A204.1 (cell line): Measurements from ENCODE around the gene NDUFAF8.

Experiments used
- FAIRE-seq: peaks from 2 replicates; lab custom pipeline; 2012; peaks lifted over from hg19 to GRCh38; lab: Jason Lieb, UNC

NDUFAF8 gene

GRCh38 chr17:81277946-81278693, 39.0 kb downstream of the NDUFAF8 start:
- no peak for FAIRE-seq

DNA sequence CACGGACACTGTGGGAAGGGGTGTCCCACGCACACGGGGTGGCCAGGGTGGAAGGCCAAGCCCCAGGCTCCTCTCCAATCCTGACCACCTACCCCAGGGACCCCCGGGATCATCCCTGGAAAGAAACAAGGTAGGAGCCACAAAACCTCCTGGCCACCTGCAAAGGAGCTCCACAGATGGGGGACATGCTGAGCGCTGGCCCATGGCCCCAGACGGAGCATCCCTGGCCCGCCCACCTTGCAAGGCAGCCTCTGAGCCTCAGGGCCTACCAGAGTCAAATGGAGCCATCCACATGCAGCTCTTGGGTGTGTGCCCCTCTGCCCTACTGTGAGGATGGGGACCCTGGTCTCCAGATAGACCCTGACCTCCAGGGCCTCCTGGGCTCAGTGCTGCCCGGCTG, 39.7 kb downstream of the NDUFAF8 start:
- no peak for FAIRE-seq

GRCh38 chr17:81279278-81280275, 40.5 kb downstream of the NDUFAF8 start:
- FAIRE-seq, result no peak

- no peak for FAIRE-seq
Observed at GRCh38 chr17:81280571-81280970, 41.5 kb downstream of the NDUFAF8 start.

DNA sequence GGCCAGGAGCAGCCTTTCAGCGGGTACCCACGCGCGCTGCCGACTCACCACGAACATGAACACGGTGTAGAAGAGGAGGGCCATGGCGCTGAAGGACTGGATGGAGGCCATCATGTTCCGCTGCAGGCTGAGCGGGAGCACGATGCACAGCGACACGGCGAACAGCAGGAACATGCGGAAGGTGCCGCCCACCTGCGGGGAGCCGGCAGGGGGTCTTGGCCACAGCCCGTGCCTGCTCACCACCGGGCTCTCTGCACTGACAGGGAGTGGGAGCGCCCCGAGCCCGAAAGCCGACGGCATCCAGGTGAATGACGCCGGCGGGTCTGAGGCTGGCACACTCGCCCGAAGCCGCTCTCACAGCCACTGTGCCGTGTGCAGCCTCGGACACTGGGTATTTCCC, 43.0 kb downstream of the NDUFAF8 start:
- FAIRE-seq, result no peak

- no peak for FAIRE-seq
Observed at GRCh38 chr17:81282876-81283275, 43.8 kb downstream of the NDUFAF8 start.

GRCh38 chr17:81285179-81285878, 46.2 kb downstream of the NDUFAF8 start:
- no peak for FAIRE-seq

- FAIRE-seq, result no peak
Observed at GRCh38 chr17:81285894-81286293, 46.8 kb downstream of the NDUFAF8 start.

- FAIRE-seq, result no peak
Observed at GRCh38 chr17:81286491-81287145, 47.5 kb downstream of the NDUFAF8 start.

DNA sequence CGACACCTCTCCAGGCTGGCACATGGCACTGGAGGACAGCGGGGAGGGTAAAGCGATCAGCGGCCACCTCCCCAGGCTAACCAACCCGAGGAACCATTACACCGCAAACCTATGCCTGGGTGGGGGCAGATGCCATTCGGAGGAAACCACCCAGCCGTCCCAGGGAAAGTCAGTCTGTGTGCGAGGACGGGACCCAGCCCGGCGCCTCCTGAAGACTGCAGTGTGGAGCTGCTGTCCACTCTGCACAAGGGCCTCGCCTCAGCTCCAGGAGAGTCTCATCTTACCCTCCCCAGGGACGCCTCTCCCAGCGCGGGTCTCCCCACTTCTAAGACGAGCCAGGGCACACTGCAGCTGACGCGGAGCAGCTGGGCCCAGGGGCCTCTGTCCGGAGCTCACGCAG, 48.0 kb downstream of the NDUFAF8 start:
- FAIRE-seq, result no peak

DNA sequence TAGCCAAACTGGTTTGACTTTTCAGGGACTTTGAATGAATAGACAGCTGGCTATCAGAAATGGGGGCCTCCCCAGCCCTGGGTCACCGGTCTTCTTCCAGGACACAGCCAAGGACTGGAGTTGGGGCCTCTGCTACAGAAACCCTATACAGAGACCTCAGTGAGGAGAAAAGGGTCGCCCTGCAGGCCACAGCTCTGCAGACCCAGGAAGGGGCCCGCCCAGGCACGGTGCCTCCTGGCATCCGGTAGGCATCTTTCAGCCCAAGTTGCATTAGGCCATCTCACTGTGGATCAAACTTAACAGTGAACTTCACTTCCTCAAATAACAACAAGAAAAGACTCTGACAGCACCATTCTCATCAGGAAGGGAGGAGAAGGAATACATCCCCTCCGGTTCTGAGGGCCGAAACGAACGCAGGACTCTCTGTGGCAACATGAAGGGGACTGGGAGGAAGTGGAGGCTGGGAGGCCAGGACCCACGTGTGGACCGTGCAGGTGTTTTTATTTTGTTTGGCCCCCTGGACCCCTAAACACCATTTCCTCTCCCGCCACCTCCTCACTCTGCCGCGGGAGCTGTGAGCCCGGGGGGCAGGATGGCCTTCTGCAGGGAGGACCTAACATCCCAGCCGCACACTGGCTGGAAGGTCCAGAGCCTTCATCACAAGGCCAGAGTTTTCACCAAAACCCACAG, 48.8 kb downstream of the NDUFAF8 start:
- no peak for FAIRE-seq

DNA sequence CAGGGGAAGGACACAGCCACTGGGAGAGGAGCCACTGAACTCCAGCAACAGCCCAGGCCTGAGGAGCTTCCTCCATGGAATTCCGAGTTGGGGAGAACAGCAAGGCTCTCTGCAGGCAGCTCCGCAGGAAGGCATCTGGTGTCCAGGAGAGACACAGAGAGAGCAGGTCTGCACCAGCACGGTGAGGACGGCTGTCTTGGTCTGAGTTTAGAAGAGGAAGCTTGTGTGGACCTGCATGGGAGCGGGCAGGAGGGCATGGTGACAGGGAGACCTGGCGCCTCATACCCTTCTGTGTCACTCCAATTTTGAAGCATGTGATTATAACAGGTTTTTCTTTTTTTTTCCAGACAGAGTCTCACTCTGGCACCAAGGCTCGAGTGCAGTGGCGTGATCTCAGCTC, 49.6 kb downstream of the NDUFAF8 start:
- FAIRE-seq, result no peak

- FAIRE-seq, result no peak
Observed at GRCh38 chr17:81289627-81290026, 50.5 kb downstream of the NDUFAF8 start.

DNA sequence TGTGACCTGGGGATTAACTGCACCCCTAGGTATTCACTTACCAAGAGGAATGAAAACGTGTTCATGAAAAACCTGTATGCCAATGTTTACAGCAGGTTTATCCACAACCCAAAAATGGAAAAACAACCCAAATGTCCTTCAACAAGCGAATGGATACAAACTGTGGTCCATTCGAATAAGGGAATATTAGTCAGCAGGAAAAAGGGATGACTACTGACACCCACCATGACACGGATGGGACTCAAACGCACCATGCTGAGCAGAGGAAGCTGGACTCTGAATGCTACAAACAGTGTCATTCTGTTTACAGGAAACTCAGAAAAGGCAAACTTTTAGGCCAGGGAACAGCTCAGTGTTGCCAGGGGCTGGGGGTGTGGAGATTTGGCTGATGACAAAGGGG, 51.1 kb downstream of the NDUFAF8 start:
- no peak for FAIRE-seq
